SK-N-SH (cell line): Measurements from ENCODE around the gene CCDC148.

Experiments
- EP300 ChIP-seq, 2 experiments: IDR thresholded peaks; 2 replicates each; pipeline versions ENCODE4 v1.4.0 to v1.6.1; 2012; ENCODE audit warnings: borderline replicate concordance in 1 of 2, low read depth in 1 of 2, low read length in 1 of 2
- NFIC ChIP-seq: IDR thresholded peaks from 2 replicates; pipeline ENCODE4 v1.4.0; 2012; ENCODE audit warnings: borderline replicate concordance
- POLR2AphosphoS5 ChIP-seq: IDR thresholded peaks from 2 replicates; pipeline ENCODE4 v1.6.1; 2012; ENCODE audit warnings: low read depth, low read length
- RAD21 ChIP-seq: IDR thresholded peaks from 2 replicates; pipeline ENCODE4 v1.6.1; 2012; ENCODE audit warnings: mild to moderate bottlenecking, low read length
- RFX5 ChIP-seq: IDR thresholded peaks from 2 replicates; pipeline ENCODE4 v1.6.1; 2012; ENCODE audit warnings: mild to moderate bottlenecking, improper control_type of control experiment, low read length
- TF ChIP-seq, protein P1 (sequence below): fragments of 200-600 bp; sonication (generic); IDR thresholded peaks from 2 replicates; pipeline ENCODE4 v1.6.1; 2017; ENCODE audit warnings: antibody characterized with exemption, mild to moderate bottlenecking, moderate library complexity
- TF ChIP-seq, protein P2 (sequence below): IDR thresholded peaks from 2 replicates; pipeline ENCODE4; 2012
- TF ChIP-seq, protein P3 (sequence below): IDR thresholded peaks from 2 replicates; pipeline ENCODE4 v1.6.1; 2012; ENCODE audit warnings: mild to moderate bottlenecking, low read depth, low read length, moderate library complexity
- TF ChIP-seq, protein P4 (sequence below): IDR thresholded peaks from 2 replicates; pipeline ENCODE4 v1.4.0; 2012; ENCODE audit warnings: low read depth, borderline replicate concordance

DNA sequence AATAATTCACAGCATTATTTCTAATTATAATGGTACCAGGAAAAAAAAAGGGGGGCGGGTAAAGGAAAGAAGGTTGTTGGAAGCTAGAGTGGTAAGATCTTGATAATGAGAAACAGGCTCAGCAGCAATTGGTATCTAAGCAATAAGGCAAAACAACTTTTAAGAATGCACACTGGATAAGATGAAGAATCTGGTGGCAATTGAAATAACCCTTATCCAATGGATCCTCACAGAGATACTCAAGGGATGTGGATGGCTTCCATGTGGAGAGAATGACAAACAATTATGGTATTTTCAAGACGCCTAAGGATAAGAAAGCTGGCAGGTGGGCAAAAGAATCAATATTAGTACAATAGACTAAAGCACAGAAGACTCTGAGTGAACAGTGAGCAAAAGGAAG is 201.3 kb downstream of the CCDC148 start:
- TF ChIP-seq NFIC: no peak
- TF ChIP-seq POLR2AphosphoS5: no peak
- TF ChIP-seq, protein P1, sequence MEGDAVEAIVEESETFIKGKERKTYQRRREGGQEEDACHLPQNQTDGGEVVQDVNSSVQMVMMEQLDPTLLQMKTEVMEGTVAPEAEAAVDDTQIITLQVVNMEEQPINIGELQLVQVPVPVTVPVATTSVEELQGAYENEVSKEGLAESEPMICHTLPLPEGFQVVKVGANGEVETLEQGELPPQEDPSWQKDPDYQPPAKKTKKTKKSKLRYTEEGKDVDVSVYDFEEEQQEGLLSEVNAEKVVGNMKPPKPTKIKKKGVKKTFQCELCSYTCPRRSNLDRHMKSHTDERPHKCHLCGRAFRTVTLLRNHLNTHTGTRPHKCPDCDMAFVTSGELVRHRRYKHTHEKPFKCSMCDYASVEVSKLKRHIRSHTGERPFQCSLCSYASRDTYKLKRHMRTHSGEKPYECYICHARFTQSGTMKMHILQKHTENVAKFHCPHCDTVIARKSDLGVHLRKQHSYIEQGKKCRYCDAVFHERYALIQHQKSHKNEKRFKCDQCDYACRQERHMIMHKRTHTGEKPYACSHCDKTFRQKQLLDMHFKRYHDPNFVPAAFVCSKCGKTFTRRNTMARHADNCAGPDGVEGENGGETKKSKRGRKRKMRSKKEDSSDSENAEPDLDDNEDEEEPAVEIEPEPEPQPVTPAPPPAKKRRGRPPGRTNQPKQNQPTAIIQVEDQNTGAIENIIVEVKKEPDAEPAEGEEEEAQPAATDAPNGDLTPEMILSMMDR: no peak
- TF ChIP-seq, protein P2, sequence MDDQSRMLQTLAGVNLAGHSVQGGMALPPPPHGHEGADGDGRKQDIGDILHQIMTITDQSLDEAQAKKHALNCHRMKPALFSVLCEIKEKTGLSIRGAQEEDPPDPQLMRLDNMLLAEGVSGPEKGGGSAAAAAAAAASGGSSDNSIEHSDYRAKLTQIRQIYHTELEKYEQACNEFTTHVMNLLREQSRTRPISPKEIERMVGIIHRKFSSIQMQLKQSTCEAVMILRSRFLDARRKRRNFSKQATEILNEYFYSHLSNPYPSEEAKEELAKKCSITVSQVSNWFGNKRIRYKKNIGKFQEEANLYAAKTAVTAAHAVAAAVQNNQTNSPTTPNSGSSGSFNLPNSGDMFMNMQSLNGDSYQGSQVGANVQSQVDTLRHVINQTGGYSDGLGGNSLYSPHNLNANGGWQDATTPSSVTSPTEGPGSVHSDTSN: no peak
- TF ChIP-seq RAD21: no peak
- TF ChIP-seq RFX5: no peak
- no peak for TF ChIP-seq EP300 (IDR thresholded peaks at IDR 0.05; ENCODE audit: borderline replicate concordance in 1 of 2, low read depth in 1 of 2, low read length in 1 of 2)
- TF ChIP-seq, protein P3, sequence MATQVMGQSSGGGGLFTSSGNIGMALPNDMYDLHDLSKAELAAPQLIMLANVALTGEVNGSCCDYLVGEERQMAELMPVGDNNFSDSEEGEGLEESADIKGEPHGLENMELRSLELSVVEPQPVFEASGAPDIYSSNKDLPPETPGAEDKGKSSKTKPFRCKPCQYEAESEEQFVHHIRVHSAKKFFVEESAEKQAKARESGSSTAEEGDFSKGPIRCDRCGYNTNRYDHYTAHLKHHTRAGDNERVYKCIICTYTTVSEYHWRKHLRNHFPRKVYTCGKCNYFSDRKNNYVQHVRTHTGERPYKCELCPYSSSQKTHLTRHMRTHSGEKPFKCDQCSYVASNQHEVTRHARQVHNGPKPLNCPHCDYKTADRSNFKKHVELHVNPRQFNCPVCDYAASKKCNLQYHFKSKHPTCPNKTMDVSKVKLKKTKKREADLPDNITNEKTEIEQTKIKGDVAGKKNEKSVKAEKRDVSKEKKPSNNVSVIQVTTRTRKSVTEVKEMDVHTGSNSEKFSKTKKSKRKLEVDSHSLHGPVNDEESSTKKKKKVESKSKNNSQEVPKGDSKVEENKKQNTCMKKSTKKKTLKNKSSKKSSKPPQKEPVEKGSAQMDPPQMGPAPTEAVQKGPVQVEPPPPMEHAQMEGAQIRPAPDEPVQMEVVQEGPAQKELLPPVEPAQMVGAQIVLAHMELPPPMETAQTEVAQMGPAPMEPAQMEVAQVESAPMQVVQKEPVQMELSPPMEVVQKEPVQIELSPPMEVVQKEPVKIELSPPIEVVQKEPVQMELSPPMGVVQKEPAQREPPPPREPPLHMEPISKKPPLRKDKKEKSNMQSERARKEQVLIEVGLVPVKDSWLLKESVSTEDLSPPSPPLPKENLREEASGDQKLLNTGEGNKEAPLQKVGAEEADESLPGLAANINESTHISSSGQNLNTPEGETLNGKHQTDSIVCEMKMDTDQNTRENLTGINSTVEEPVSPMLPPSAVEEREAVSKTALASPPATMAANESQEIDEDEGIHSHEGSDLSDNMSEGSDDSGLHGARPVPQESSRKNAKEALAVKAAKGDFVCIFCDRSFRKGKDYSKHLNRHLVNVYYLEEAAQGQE: no peak
- TF ChIP-seq, protein P4, sequence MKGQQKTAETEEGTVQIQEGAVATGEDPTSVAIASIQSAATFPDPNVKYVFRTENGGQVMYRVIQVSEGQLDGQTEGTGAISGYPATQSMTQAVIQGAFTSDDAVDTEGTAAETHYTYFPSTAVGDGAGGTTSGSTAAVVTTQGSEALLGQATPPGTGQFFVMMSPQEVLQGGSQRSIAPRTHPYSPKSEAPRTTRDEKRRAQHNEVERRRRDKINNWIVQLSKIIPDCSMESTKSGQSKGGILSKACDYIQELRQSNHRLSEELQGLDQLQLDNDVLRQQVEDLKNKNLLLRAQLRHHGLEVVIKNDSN: no peak
